Panc1 (cell line): ENCODE data around the gene KIRREL3. TPM values are rescaled to one million over a fixed set of nuclear protein-coding genes. Genes with fewer than 3 reads are reported as not detected.

Source experiments
- ATAC-seq: fragments of 200-7000 bp; cut with Tn5 transposase; 2 replicates; pipeline ENCODE4 v1.9.1; 2020; ENCODE audit warnings: mild to moderate bottlenecking, moderate library complexity
- BruUV-seq: library from RNA; stranded (reverse); fragments of 400-500 nt; replicated peaks from 2 replicates; lab custom pipeline; 2021; lab: Mats Ljungman, UMichigan
- CTCF ChIA-PET: fragments of 300-600 bp; sonication (Branson Sonifier 250); formaldehyde crosslinking; loops from one replicate; lab custom pipeline; 2022; ENCODE audit warnings: antibody characterized with exemption; lab: Charles Lee
- POLR2A ChIA-PET: fragments of 300-600 bp; sonication (Branson Sonifier 250); formaldehyde crosslinking; loops from one replicate; lab custom pipeline; 2022; ENCODE audit warnings: antibody characterized with exemption; lab: Charles Lee
- DNase-seq: peaks from one replicate; pipeline ENCODE4 v3.0.0-alpha.2; 2010; ENCODE audit warnings: low read depth, low spot score
- H3K27ac ChIP-seq: 2 replicates; pipeline ENCODE4 v1.5.1; 2011; ENCODE audit warnings: mild to moderate bottlenecking, low read length, inconsistent platforms
- H3K27me3 ChIP-seq: fragments of 200-500 bp; sonication (Bioruptor generic); 2 replicates; pipeline ENCODE4 v1.6.0; 2014; ENCODE audit warnings: low read length, inconsistent platforms; ENCODE audit not compliant: control insufficient read depth, insufficient read depth
- H3K36me3 ChIP-seq: fragments of 200-500 bp; sonication (Bioruptor generic); 2 replicates; pipeline ENCODE4 v1.5.1; 2014; ENCODE audit warnings: inconsistent platforms, mild to moderate bottlenecking, low read length, moderate library complexity; ENCODE audit not compliant: control insufficient read depth, insufficient read depth
- H3K4me1 ChIP-seq: 2 replicates; pipeline ENCODE4 v1.5.1; 2011; ENCODE audit warnings: inconsistent platforms, mild to moderate bottlenecking, low read length, moderate library complexity; ENCODE audit not compliant: control insufficient read depth, insufficient read depth
- H3K4me3 ChIP-seq, 2 experiments: 2 replicates each; pipeline ENCODE4 v1.5.1; 2011 to 2012; ENCODE audit warnings: low read depth in 2 of 2, low read length in 2 of 2, mild to moderate bottlenecking in 2 of 2, inconsistent platforms in 1 of 2, moderate library complexity in 1 of 2
- H3K9me3 ChIP-seq: fragments of 200-500 bp; sonication (Bioruptor generic); 2 replicates; pipeline ENCODE4 v1.5.1; 2014; ENCODE audit warnings: low read depth, mild to moderate bottlenecking, inconsistent platforms, low read length, moderate library complexity; ENCODE audit not compliant: control insufficient read depth, insufficient read depth
- CTCF ChIP-seq: fragments of 450-650 bp; IDR thresholded peaks from 2 replicates; pipeline ENCODE4 v1.5.1; 2017; ENCODE audit warnings: mild to moderate bottlenecking
- POLR2AphosphoS5 ChIP-seq: IDR thresholded peaks from 2 replicates; pipeline ENCODE4 v1.6.1; 2012; ENCODE audit warnings: mild to moderate bottlenecking, low read depth, low read length, moderate library complexity
- REST ChIP-seq, 2 experiments: IDR thresholded peaks; 2 replicates each; pipeline ENCODE4 v1.6.1; 2011 to 2012; ENCODE audit warnings: low read depth in 2 of 2, control low read depth in 1 of 2, low read length in 1 of 2, mild to moderate bottlenecking in 1 of 2, moderate library complexity in 1 of 2; ENCODE audit not compliant: insufficient read depth in 1 of 2
- SIN3A ChIP-seq: IDR thresholded peaks from 2 replicates; pipeline ENCODE4 v1.6.1; 2012; ENCODE audit warnings: low read depth, mild to moderate bottlenecking, low read length, moderate library complexity, borderline replicate concordance; ENCODE audit not compliant: insufficient read depth
- TCF7L2 ChIP-seq: IDR thresholded peaks from 2 replicates; pipeline ENCODE4 v1.6.1; 2011; ENCODE audit warnings: mild to moderate bottlenecking, low read depth, low read length, inconsistent platforms
- in situ Hi-C: cut with HindIII; loops from 2 replicates; pipeline ENCODE4 v1.10.0; 2016; ENCODE audit warnings: low sequenced_read_pairs, low pct_unique_long_range_greater_than_20kb
- intact Hi-C: fragments of 100-400 bp; cut with micrococcal nuclease; formaldehyde crosslinking; loops from one replicate; pipeline ENCODE4 v1.10.0; 2022; ENCODE audit not compliant: unreplicated experiment
- total RNA-seq: library from RNA; stranded (reverse); gene quantifications from one replicate; pipeline ENCODE4 v1.2.1, GENCODE V29; 2021; ENCODE audit not compliant: unreplicated experiment

KIRREL3 gene
- total RNA-seq, 1 experiment from 2014 or later: 0.36 TPM

- no peaks in the 10 kb centered on the region for H3K4me1 ChIP-seq
- no peak overlapping the region for H3K27ac ChIP-seq
- no peak overlapping the region for H3K4me3 ChIP-seq
- intact Hi-C loops (no loop called here), in situ Hi-C loops (no loop called here)
- H3K36me3 ChIP-seq: no peaks in the 10 kb centered on the region
- no peak for ATAC-seq
- no peak for DNase-seq
- no TSS peak for BruUV-seq
- H3K9me3 ChIP-seq: no peaks in the 10 kb centered on the region
- ChIA-PET POLR2A (interaction anchor here (0.7 kb wide), 1 partner anchor 21 kb away, joined by 5 read pairs; no protein-coding TSS in a partner anchor), CTCF (no interaction called here)
- H3K27me3 ChIP-seq: peaks cover 20% of the 10 kb centered on the region; the same call in 1 of the 2 replicates
- no peak for TF ChIP-seq POLR2AphosphoS5
- no peak for TF ChIP-seq TCF7L2
- no peak for TF ChIP-seq SIN3A
- no peak for TF ChIP-seq CTCF
- no peak for TF ChIP-seq REST (IDR thresholded peaks at IDR 0.05; ENCODE audit: insufficient read depth in 1 of 2, low read depth in 2 of 2, low read length in 1 of 2)
Measured at GRCh38 chr11:126819194-126819593, 181.4 kb downstream of the KIRREL3 start.

GRCh38 chr11:126817523-126818450, 182.8 kb downstream of the KIRREL3 start:
- Histone ChIP-seq H3K9me3 (no peaks in the 10 kb centered on the region), H3K4me3 (no peak overlapping the region), H3K36me3 (no peaks in the 10 kb centered on the region), H3K27me3 (peaks cover 20% of the 10 kb centered on the region; the same call in 1 of the 2 replicates), H3K27ac (no peak overlapping the region), H3K4me1 (no peaks in the 10 kb centered on the region)
- no TSS peak for BruUV-seq
- CTCF ChIA-PET: no interaction called here
- POLR2A ChIA-PET: no interaction called here
- in situ Hi-C loops (no loop called here), intact Hi-C loops (no loop called here)
- no peak for DNase-seq
- no peak for TF ChIP-seq SIN3A
- TF ChIP-seq REST (IDR thresholded peaks at IDR 0.05; ENCODE audit: insufficient read depth in 1 of 2, low read depth in 2 of 2, low read length in 1 of 2): no peak
- no peak for TF ChIP-seq POLR2AphosphoS5
- no peak for ATAC-seq
